ENCODE measurements around the gene LDB3. TPM values are rescaled to one million over a fixed set of nuclear protein-coding genes. Genes with fewer than 3 reads are reported as not detected.

The LDB3 gene
- total and polyA plus RNA-seq, 2 of the 8 experiments (the other 6 are each of a cell fraction or from before 2014, with no cell fraction given), result 0.20 to 0.43 TPM

DNA sequence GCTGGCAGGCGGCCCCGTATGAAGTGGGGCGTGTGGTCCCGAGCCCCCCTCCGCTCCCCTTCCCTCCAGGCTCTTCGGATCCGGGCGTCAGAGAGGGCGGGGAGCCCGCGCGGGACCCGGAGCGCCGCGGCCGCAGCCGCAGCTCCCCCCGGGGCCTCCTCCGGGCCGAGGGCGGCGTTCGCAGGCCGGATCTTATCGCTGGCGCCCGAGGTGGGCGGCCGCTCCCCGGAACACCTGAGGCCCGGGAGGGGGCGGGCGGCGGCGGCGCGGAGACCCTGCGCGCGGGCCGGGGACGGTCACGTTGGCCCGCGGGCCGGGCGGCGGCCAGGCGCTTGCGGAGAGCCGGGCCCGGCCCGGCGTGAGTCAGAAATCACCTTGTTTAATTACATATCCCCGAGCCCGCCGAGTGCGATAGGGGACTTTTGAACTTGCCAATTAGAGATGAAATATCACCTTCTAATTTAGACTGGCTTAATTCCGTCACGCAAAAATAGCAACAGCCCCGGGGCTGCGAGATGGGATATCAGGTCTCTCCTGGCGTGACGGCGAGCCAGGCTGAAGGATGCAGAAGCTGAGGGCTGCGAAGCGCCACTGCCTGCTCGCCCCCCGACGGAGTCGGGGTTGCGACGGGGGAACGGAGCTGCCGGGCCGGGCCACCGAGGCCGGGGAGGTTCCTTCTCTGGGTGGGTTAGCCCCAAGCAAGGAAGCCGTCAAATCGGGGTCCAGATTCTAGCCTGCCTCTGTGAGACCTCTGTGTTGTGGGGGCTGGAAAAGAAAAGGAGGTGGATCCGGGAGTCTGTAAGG, 43.4 kb downstream of the LDB3 start (continued):
- TF ChIP-seq GABPA (IDR thresholded peaks at IDR 0.05; ENCODE audit: borderline replicate concordance, insufficient read depth, low read length) (no peak), SP2 (IDR thresholded peaks at IDR 0.05; ENCODE audit: low read length) (no peak), SIN3A (conservative IDR thresholded peaks at IDR 0.05 in 1 of 2, IDR thresholded peaks at IDR 0.05 in 1 of 2; ENCODE audit: low read depth in 1 of 2, low read length in 2 of 2) (no peak), CTBP2 (IDR thresholded peaks at IDR 0.05; ENCODE audit: borderline replicate concordance, insufficient read depth, insufficient read length, low read length) (no peak), TAF7 (optimal IDR thresholded peaks at IDR 0.05; ENCODE audit: borderline replicate concordance, low read depth, low read length) (no peak), JUND (IDR thresholded peaks at IDR 0.05; ENCODE audit: low read length) (no peak), JUN (IDR thresholded peaks at IDR 0.05; ENCODE audit: low read depth, low read length) (no peak), POLR2A (IDR thresholded peaks at IDR 0.05; ENCODE audit: control extremely low read depth in 1 of 2, low read depth in 2 of 2, low read length in 2 of 2) (0 out of 3 replicates have a peak, but pooled peaks of 1 of the 2 experiments have one; percentile 10), ZNF274 (IDR thresholded peaks at IDR 0.05; ENCODE audit: borderline replicate concordance, extremely low read depth, low read length) (no peak), HDAC6 (IDR thresholded peaks at IDR 0.05; ENCODE audit: low read depth, low read length) (no peak)
- TF ChIP-seq, protein P1, sequence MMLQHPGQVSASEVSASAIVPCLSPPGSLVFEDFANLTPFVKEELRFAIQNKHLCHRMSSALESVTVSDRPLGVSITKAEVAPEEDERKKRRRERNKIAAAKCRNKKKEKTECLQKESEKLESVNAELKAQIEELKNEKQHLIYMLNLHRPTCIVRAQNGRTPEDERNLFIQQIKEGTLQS (IDR thresholded peaks at IDR 0.05; ENCODE audit: insufficient read depth, low read depth, low read length), result no peak
- TF ChIP-seq, protein P2, sequence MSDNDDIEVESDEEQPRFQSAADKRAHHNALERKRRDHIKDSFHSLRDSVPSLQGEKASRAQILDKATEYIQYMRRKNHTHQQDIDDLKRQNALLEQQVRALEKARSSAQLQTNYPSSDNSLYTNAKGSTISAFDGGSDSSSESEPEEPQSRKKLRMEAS (IDR thresholded peaks at IDR 0.05), result no peak

Measured in H1 (cell line).